Panc1 (cell line): ENCODE results near the gene NFIC. TPM values are rescaled to one million over a fixed set of nuclear protein-coding genes. Genes with fewer than 3 reads are reported as not detected.
"Not testable (repeated sequence)": the region's sequence is repeated elsewhere in the genome, so short reads cannot be mapped to it uniquely, and the experiment has no call there.

Source experiments
- ATAC-seq: fragments of 200-7000 bp; cut with Tn5 transposase; 2 replicates; pipeline ENCODE4 v1.9.1; 2020; ENCODE audit warnings: mild to moderate bottlenecking, moderate library complexity
- BruUV-seq: library from RNA; stranded (reverse); fragments of 400-500 nt; replicated peaks from 2 replicates; lab custom pipeline; 2021; lab: Mats Ljungman, UMichigan
- CTCF ChIA-PET: fragments of 300-600 bp; sonication (Branson Sonifier 250); formaldehyde crosslinking; loops from one replicate; lab custom pipeline; 2022; ENCODE audit warnings: antibody characterized with exemption; lab: Charles Lee
- POLR2A ChIA-PET: fragments of 300-600 bp; sonication (Branson Sonifier 250); formaldehyde crosslinking; loops from one replicate; lab custom pipeline; 2022; ENCODE audit warnings: antibody characterized with exemption; lab: Charles Lee
- DNase-seq: peaks from one replicate; pipeline ENCODE4 v3.0.0-alpha.2; 2010; ENCODE audit warnings: low read depth, low spot score
- H3K27ac ChIP-seq: 2 replicates; pipeline ENCODE4 v1.5.1; 2011; ENCODE audit warnings: mild to moderate bottlenecking, low read length, inconsistent platforms
- H3K27me3 ChIP-seq: fragments of 200-500 bp; sonication (Bioruptor generic); 2 replicates; pipeline ENCODE4 v1.6.0; 2014; ENCODE audit warnings: low read length, inconsistent platforms; ENCODE audit not compliant: control insufficient read depth, insufficient read depth
- H3K36me3 ChIP-seq: fragments of 200-500 bp; sonication (Bioruptor generic); 2 replicates; pipeline ENCODE4 v1.5.1; 2014; ENCODE audit warnings: inconsistent platforms, mild to moderate bottlenecking, low read length, moderate library complexity; ENCODE audit not compliant: control insufficient read depth, insufficient read depth
- H3K4me1 ChIP-seq: 2 replicates; pipeline ENCODE4 v1.5.1; 2011; ENCODE audit warnings: inconsistent platforms, mild to moderate bottlenecking, low read length, moderate library complexity; ENCODE audit not compliant: control insufficient read depth, insufficient read depth
- H3K4me3 ChIP-seq, 2 experiments: 2 replicates each; pipeline ENCODE4 v1.5.1; 2011 to 2012; ENCODE audit warnings: low read depth in 2 of 2, low read length in 2 of 2, mild to moderate bottlenecking in 2 of 2, inconsistent platforms in 1 of 2, moderate library complexity in 1 of 2
- H3K9me3 ChIP-seq: fragments of 200-500 bp; sonication (Bioruptor generic); 2 replicates; pipeline ENCODE4 v1.5.1; 2014; ENCODE audit warnings: low read depth, mild to moderate bottlenecking, inconsistent platforms, low read length, moderate library complexity; ENCODE audit not compliant: control insufficient read depth, insufficient read depth
- CTCF ChIP-seq: fragments of 450-650 bp; IDR thresholded peaks from 2 replicates; pipeline ENCODE4 v1.5.1; 2017; ENCODE audit warnings: mild to moderate bottlenecking
- POLR2AphosphoS5 ChIP-seq: IDR thresholded peaks from 2 replicates; pipeline ENCODE4 v1.6.1; 2012; ENCODE audit warnings: mild to moderate bottlenecking, low read depth, low read length, moderate library complexity
- REST ChIP-seq, 2 experiments: IDR thresholded peaks; 2 replicates each; pipeline ENCODE4 v1.6.1; 2011 to 2012; ENCODE audit warnings: low read depth in 2 of 2, control low read depth in 1 of 2, low read length in 1 of 2, mild to moderate bottlenecking in 1 of 2, moderate library complexity in 1 of 2; ENCODE audit not compliant: insufficient read depth in 1 of 2
- SIN3A ChIP-seq: IDR thresholded peaks from 2 replicates; pipeline ENCODE4 v1.6.1; 2012; ENCODE audit warnings: low read depth, mild to moderate bottlenecking, low read length, moderate library complexity, borderline replicate concordance; ENCODE audit not compliant: insufficient read depth
- TCF7L2 ChIP-seq: IDR thresholded peaks from 2 replicates; pipeline ENCODE4 v1.6.1; 2011; ENCODE audit warnings: mild to moderate bottlenecking, low read depth, low read length, inconsistent platforms
- in situ Hi-C: cut with HindIII; loops from 2 replicates; pipeline ENCODE4 v1.10.0; 2016; ENCODE audit warnings: low sequenced_read_pairs, low pct_unique_long_range_greater_than_20kb
- intact Hi-C: fragments of 100-400 bp; cut with micrococcal nuclease; formaldehyde crosslinking; loops from one replicate; pipeline ENCODE4 v1.10.0; 2022; ENCODE audit not compliant: unreplicated experiment
- total RNA-seq: library from RNA; stranded (reverse); gene quantifications from one replicate; pipeline ENCODE4 v1.2.1, GENCODE V29; 2021; ENCODE audit not compliant: unreplicated experiment

NFIC gene
- total RNA-seq, 1 experiment from 2014 or later = 120 TPM

GRCh38 chr19:3420244-3420755 lies 53.9 kb downstream of the NFIC start:
- POLR2A ChIA-PET = no interaction called here
- TF ChIP-seq POLR2AphosphoS5 (no peak), CTCF (no peak), TCF7L2 (no peak), REST (IDR thresholded peaks at IDR 0.05; ENCODE audit: insufficient read depth in 1 of 2, low read depth in 2 of 2, low read length in 1 of 2) (no peak), SIN3A (no peak)
- intact Hi-C loops = no loop called here

GRCh38 chr19:3420909-3421619 lies 54.7 kb downstream of the NFIC start:
- Histone ChIP-seq H3K4me3 (no peak overlapping the region), H3K4me1 (no peaks in the 10 kb centered on the region; the same call in 1 of the 2 replicates), H3K9me3 (no peaks in the 10 kb centered on the region), H3K36me3 (no peaks in the 10 kb centered on the region), H3K27ac (no peak overlapping the region), H3K27me3 (no peaks in the 10 kb centered on the region)
- no TSS peak for BruUV-seq
- in situ Hi-C loops (no loop called here), intact Hi-C loops (no loop called here)
- ATAC-seq (no peak), DNase-seq (no peak)
- POLR2A ChIA-PET = no interaction called here
- CTCF ChIA-PET = no interaction called here
- TF ChIP-seq SIN3A = no peak
- no peak for TF ChIP-seq CTCF
- no peak for TF ChIP-seq TCF7L2
- no peak for TF ChIP-seq REST (IDR thresholded peaks at IDR 0.05; ENCODE audit: insufficient read depth in 1 of 2, low read depth in 2 of 2, low read length in 1 of 2)
- no peak for TF ChIP-seq POLR2AphosphoS5

More at GRCh38 chr19:3420244-3420755, 53.9 kb downstream of the NFIC start:
- H3K4me1 ChIP-seq = no peaks in the 10 kb centered on the region; the same call in 1 of the 2 replicates
- no peak overlapping the region for H3K27ac ChIP-seq
- no peak overlapping the region for H3K4me3 ChIP-seq
- no peaks in the 10 kb centered on the region for H3K36me3 ChIP-seq
- no peaks in the 10 kb centered on the region for H3K27me3 ChIP-seq
- in situ Hi-C loops = no loop called here
- CTCF ChIA-PET = no interaction called here
- DNase-seq (no peak), ATAC-seq (no peak)
- no TSS peak for BruUV-seq
- no peaks in the 10 kb centered on the region for H3K9me3 ChIP-seq

GRCh38 chr19:3421656-3422055 lies 55.3 kb downstream of the NFIC start:
- H3K4me3 ChIP-seq, CTCF ChIA-PET, in situ Hi-C loops, H3K27me3 ChIP-seq, H3K27ac ChIP-seq, intact Hi-C loops, H3K9me3 ChIP-seq, BruUV-seq, H3K4me1 ChIP-seq, DNase-seq, POLR2A ChIA-PET, H3K36me3 ChIP-seq: not testable (repeated sequence)
- ATAC-seq = 0 out of 2 replicates have a peak, but pooled peaks have one; percentile 38
